ENCODE measurements around the gene FALEC.
A peak's percentile ranks its signal among the peaks of the same experiment; 100 is the strongest.
"Not testable (repeated sequence)": the region's sequence is repeated elsewhere in the genome, so short reads cannot be mapped to it uniquely, and the experiment has no call there.

The FALEC gene

GRCh38 chr1:150577557-150578271, 62.2 kb downstream of the FALEC start:
- in situ Hi-C loops (cut with HindIII; ENCODE audit: low pct_ligation_motif_present, low sequenced_read_pairs): no loop called here
- Histone ChIP-seq H3K27ac (peak overlapping the region; percentile 97), H3K27me3 (replicated peaks) (no peaks in the 10 kb centered on the region), H3K36me3 (replicated peaks) (peaks cover 65% of the 10 kb centered on the region), H3K4me3 (ENCODE audit: low read depth, low read length) (peak overlapping the region; percentile 100)
- peak; percentile 35 for DNase-seq
- no peak for TF ChIP-seq CTCF (IDR thresholded peaks at IDR 0.05; ENCODE audit: low read depth, low read length, missing control alignments)

GRCh38 chr1:150578272-150579109, 62.9 kb downstream of the FALEC start:
- Histone ChIP-seq H3K27me3 (replicated peaks) (no peaks in the 10 kb centered on the region), H3K4me3 (ENCODE audit: low read depth, low read length) (peak overlapping the region; percentile 100), H3K27ac (peak overlapping the region; percentile 97), H3K36me3 (replicated peaks) (peaks cover 57% of the 10 kb centered on the region)
- no peak for TF ChIP-seq CTCF (IDR thresholded peaks at IDR 0.05; ENCODE audit: low read depth, low read length, missing control alignments)
- in situ Hi-C loops (cut with HindIII; ENCODE audit: low pct_ligation_motif_present, low sequenced_read_pairs): no loop called here
- DNase-seq: peak; percentile 82

- peak; percentile 20 for TF ChIP-seq CTCF (IDR thresholded peaks at IDR 0.05; ENCODE audit: low read depth, low read length, missing control alignments)
- Histone ChIP-seq H3K4me3 (ENCODE audit: low read depth, low read length) (peak within 1 kb of the TSS; percentile 100), H3K36me3 (replicated peaks) (peaks cover 50% of the 10 kb centered on the region), H3K27me3 (replicated peaks) (no peaks in the 10 kb centered on the region), H3K27ac (peak within 1 kb of the TSS; percentile 97)
- DNase-seq: peak; percentile 94
- in situ Hi-C loops (cut with HindIII; ENCODE audit: low pct_ligation_motif_present, low sequenced_read_pairs): no loop called here
These were observed 63.8 kb downstream of the FALEC start, which contains the start of gene MCL1 for GRCh38 chr1:150579110-150579944. MCL1 (minus strand) TSS chr1:150579610; CDS start chr1:150579530, 80 bp downstream.

- peak overlapping the region; percentile 45 for H3K4me3 ChIP-seq (ENCODE audit: low read depth, low read length)
These were observed 64.5 kb downstream of the FALEC start for GRCh38 chr1:150579945-150580642.

GRCh38 chr1:150580966-150581365, 65.4 kb downstream of the FALEC start:
- DNase-seq; H3K27me3 ChIP-seq (replicated peaks); H3K4me3 ChIP-seq (ENCODE audit: low read depth, low read length); H3K27ac ChIP-seq; in situ Hi-C loops (cut with HindIII; ENCODE audit: low pct_ligation_motif_present, low sequenced_read_pairs): not testable (repeated sequence)
- peaks cover 34% of the 10 kb centered on the region for H3K36me3 ChIP-seq (replicated peaks)

More at GRCh38 chr1:150579945-150580642, 64.5 kb downstream of the FALEC start:
- no peaks in the 10 kb centered on the region for H3K27me3 ChIP-seq (replicated peaks)
- no peak for TF ChIP-seq CTCF (IDR thresholded peaks at IDR 0.05; ENCODE audit: low read depth, low read length, missing control alignments)
- in situ Hi-C loops (cut with HindIII; ENCODE audit: low pct_ligation_motif_present, low sequenced_read_pairs): no loop called here
- DNase-seq: no peak
- peak overlapping the region; percentile 79 for H3K27ac ChIP-seq
- H3K36me3 ChIP-seq (replicated peaks): peaks cover 42% of the 10 kb centered on the region

- DNase-seq: not testable (repeated sequence)
These were observed 65.9 kb downstream of the FALEC start for GRCh38 chr1:150581437-150581836.

GRCh38 chr1:150581962-150582361, 66.4 kb downstream of the FALEC start:
- DNase-seq; H3K27me3 ChIP-seq (replicated peaks); H3K4me3 ChIP-seq (ENCODE audit: low read depth, low read length); in situ Hi-C loops (cut with HindIII; ENCODE audit: low pct_ligation_motif_present, low sequenced_read_pairs); H3K27ac ChIP-seq: not testable (repeated sequence)
- peaks cover 24% of the 10 kb centered on the region for H3K36me3 ChIP-seq (replicated peaks)

More at GRCh38 chr1:150581437-150581836, 65.9 kb downstream of the FALEC start:
- H3K4me3 ChIP-seq (ENCODE audit: low read depth, low read length); H3K27ac ChIP-seq; in situ Hi-C loops (cut with HindIII; ENCODE audit: low pct_ligation_motif_present, low sequenced_read_pairs); H3K27me3 ChIP-seq (replicated peaks): not testable (repeated sequence)
- peaks cover 29% of the 10 kb centered on the region for H3K36me3 ChIP-seq (replicated peaks)

All from brain microvascular endothelial cell (primary cell).